ENCODE data around the gene ZBED6. TPM values are rescaled to one million over a fixed set of nuclear protein-coding genes. Genes with fewer than 3 reads are reported as not detected.
"Not testable (repeated sequence)": the region's sequence is repeated elsewhere in the genome, so short reads cannot be mapped to it uniquely, and the experiment has no call there.

ZBED6 gene
- total RNA-seq, 1 donor from 2014 or later, result 19.9 TPM

DNA sequence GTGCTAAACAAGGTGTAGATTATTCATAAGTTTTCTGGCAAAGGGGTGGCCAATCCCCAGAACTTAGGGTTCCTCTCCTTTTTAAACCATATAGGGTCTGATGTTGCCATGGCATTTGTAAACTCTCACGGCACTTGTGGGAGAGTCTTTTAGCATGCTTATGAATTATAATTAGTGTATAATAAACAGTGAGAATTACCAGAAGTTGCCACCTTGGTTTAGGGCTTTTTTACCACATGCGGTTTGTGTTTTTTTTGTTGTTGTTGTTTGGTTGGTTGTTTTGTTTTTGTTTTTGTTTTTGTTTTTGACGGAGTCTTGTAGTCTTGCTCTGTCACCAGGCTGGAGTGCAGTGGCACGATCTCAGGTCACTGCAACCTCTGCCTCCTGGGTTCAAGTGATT is 39.4 kb upstream of the ZBED6 start:
- no peak for DNase-seq (ENCODE audit: extremely low spot score in 2 of 2)
- H3K4me3 ChIP-seq, result no peak overlapping the region
- no peaks in the 10 kb centered on the region for H3K4me1 ChIP-seq
- intact Hi-C loops (cut with DNase I), result no loop called here
- no peaks in the 10 kb centered on the region for H3K27me3 ChIP-seq
- no peaks in the 10 kb centered on the region for H3K9me3 ChIP-seq
- no peak overlapping the region for H3K27ac ChIP-seq
- TF ChIP-seq POLR2A (IDR thresholded peaks at IDR 0.05) (no peak), CTCF (IDR thresholded peaks at IDR 0.05) (no peak), POLR2AphosphoS5 (IDR thresholded peaks at IDR 0.05; ENCODE audit: insufficient read depth in 1 of 2, low read depth in 1 of 2) (no peak)
- no peaks in the 10 kb centered on the region for H3K36me3 ChIP-seq

GRCh38 chr1:203758749-203759148 is 36.7 kb upstream of the ZBED6 start:
- DNase-seq (ENCODE audit: extremely low spot score in 2 of 2); H3K9me3 ChIP-seq; H3K27me3 ChIP-seq; H3K27ac ChIP-seq; H3K36me3 ChIP-seq; intact Hi-C loops (cut with DNase I); H3K4me3 ChIP-seq; H3K4me1 ChIP-seq: not testable (repeated sequence)

- intact Hi-C loops (cut with DNase I), result no loop called here
- Histone ChIP-seq H3K27me3 (no peaks in the 10 kb centered on the region), H3K9me3 (no peaks in the 10 kb centered on the region), H3K27ac (no peak overlapping the region), H3K36me3 (no peaks in the 10 kb centered on the region), H3K4me1 (no peaks in the 10 kb centered on the region), H3K4me3 (no peak overlapping the region)
- TF ChIP-seq POLR2A (IDR thresholded peaks at IDR 0.05), result no peak
- no peak for TF ChIP-seq POLR2AphosphoS5 (IDR thresholded peaks at IDR 0.05; ENCODE audit: insufficient read depth in 1 of 2, low read depth in 1 of 2)
- no peak for TF ChIP-seq CTCF (IDR thresholded peaks at IDR 0.05)
- no peak for DNase-seq (ENCODE audit: extremely low spot score in 2 of 2)
Measured at GRCh38 chr1:203760506-203760905, 34.9 kb upstream of the ZBED6 start.

DNA sequence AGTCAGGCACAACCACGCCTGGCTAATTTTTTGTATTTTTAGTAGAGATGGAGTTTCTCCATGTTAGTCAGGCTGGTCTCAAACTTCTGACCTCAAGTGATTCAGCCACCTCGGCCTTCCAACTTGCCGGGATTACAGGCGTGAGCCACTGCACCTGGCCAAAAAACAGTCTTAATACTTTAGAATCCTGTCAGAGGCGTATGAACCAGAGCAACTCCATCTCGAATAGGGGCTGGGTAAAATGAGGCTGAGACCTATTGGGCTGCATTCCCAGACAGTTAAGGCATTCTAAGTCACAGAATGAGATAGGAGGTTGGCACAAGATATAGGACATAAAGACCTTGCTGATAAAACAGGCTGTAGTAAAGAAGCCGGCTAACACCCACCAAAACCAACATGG is 33.5 kb upstream of the ZBED6 start:
- H3K4me3 ChIP-seq, H3K4me1 ChIP-seq, H3K27me3 ChIP-seq: not testable (repeated sequence)

GRCh38 chr1:203763505-203763904 is 31.9 kb upstream of the ZBED6 start:
- H3K36me3 ChIP-seq, result no peaks in the 10 kb centered on the region
- no peaks in the 10 kb centered on the region for H3K27me3 ChIP-seq
- no peaks in the 10 kb centered on the region for H3K9me3 ChIP-seq
- TF ChIP-seq POLR2A (IDR thresholded peaks at IDR 0.05) (no peak), POLR2AphosphoS5 (IDR thresholded peaks at IDR 0.05; ENCODE audit: insufficient read depth in 1 of 2, low read depth in 1 of 2) (no peak), CTCF (IDR thresholded peaks at IDR 0.05) (no peak)
- intact Hi-C loops (cut with DNase I), result no loop called here
- no peak for DNase-seq (ENCODE audit: extremely low spot score in 2 of 2)
- H3K4me3 ChIP-seq, result no peak overlapping the region
- H3K27ac ChIP-seq, result no peak overlapping the region
- H3K4me1 ChIP-seq, result peaks cover 8% of the 10 kb centered on the region

More for the DNA sequence above, 33.5 kb upstream of the ZBED6 start:
- DNase-seq (ENCODE audit: extremely low spot score in 2 of 2); intact Hi-C loops (cut with DNase I); H3K9me3 ChIP-seq; H3K36me3 ChIP-seq; H3K27ac ChIP-seq: not testable (repeated sequence)

DNA sequence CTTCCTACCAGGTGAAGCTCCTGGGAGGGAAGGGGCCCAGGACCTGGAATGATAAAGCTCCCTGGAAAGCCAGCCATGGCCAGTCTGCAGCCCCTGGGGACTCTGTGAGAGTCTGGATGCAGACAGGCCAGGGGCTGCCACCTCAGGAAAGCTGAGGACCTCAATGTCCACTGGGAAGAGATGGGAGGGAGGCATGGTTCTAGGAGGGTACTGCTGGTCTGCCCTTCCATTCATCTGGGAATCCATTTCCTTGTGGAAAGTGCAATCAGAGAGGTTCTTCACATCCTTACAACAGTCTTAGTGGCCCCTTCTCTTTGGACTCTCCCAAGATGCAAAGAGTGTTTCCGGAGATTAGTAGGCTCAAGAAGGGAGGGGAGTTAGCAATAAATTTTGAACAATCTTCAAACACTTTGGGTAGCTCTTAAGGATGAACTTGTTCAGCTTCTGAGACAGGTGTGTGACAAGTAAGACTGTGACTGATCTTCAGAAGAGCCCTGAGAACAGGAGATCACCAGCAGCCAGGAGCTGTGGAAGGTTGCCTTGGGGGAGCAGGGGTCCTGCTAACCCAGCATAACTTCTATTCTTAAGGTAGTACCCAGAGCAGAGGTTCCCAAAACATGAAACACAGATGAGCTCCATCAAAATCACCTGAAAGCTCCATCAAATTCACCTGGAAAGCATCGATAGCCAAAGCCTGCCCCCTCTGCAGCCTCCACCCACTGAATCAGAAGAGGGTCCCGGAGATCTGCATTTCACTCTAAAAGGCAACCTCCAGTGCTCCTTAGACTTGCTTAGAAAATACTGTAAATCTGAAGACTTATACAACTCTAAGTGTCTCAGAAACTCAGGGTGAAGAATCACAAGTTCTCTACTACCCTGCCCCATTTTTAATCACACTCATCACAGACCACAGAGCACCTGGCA is 31.1 kb upstream of the ZBED6 start:
- no peak overlapping the region for H3K27ac ChIP-seq
- H3K4me3 ChIP-seq, result no peak overlapping the region
- no peaks in the 10 kb centered on the region for H3K27me3 ChIP-seq
- no peaks in the 10 kb centered on the region for H3K36me3 ChIP-seq
- intact Hi-C loops (cut with DNase I), result no loop called here
- no peaks in the 10 kb centered on the region for H3K9me3 ChIP-seq
- DNase-seq (ENCODE audit: extremely low spot score in 2 of 2), result no peak
- H3K4me1 ChIP-seq, result peaks cover 16% of the 10 kb centered on the region
- TF ChIP-seq POLR2A (IDR thresholded peaks at IDR 0.05), result no peak
- TF ChIP-seq POLR2AphosphoS5 (IDR thresholded peaks at IDR 0.05; ENCODE audit: insufficient read depth in 1 of 2, low read depth in 1 of 2), result no peak
- TF ChIP-seq CTCF (IDR thresholded peaks at IDR 0.05), result no peak

Measured in vagina (tissue), 2 donors.